HCT116 (cell line): Measurements from ENCODE around the gene RASGRP2. TPM values are rescaled to one million over a fixed set of nuclear protein-coding genes. Genes with fewer than 3 reads are reported as not detected.

Source experiments
- ATAC-seq: fragments of 200-7000 bp; cut with Tn5 transposase; 2 replicates; pipeline ENCODE4 v1.9.1; 2020; ENCODE audit warnings: mild to moderate bottlenecking, moderate library complexity
- BruUV-seq: library from RNA; stranded (reverse); fragments of 400-500 nt; replicated peaks from 2 replicates; lab custom pipeline; 2021; lab: Mats Ljungman, UMichigan
- CTCF ChIA-PET: fragments of 300-600 bp; sonication (Branson Sonifier 250); formaldehyde crosslinking; loops from one replicate; lab custom pipeline; 2021; ENCODE audit warnings: antibody characterized with exemption; lab: Charles Lee
- POLR2A ChIA-PET: fragments of 300-600, 350-600 bp; sonication (Branson Sonifier 250); formaldehyde crosslinking; loops from one replicate; lab custom pipeline; 2021; ENCODE audit warnings: antibody characterized with exemption; lab: Charles Lee
- RAD21 ChIA-PET, 2 experiments: fragments of 300-600 bp; sonication (Branson Sonifier 250); formaldehyde crosslinking; loops; one replicate each; lab custom pipeline; 2023; ENCODE audit warnings: low total read pairs in 2 of 2; ENCODE audit not compliant: uncharacterized antibody in 2 of 2, unreplicated experiment in 2 of 2, low non-redundant PET in 1 of 2; lab: Charles Lee
- DNase-seq: peaks from one replicate; pipeline ENCODE4 v3.0.0-alpha.2; 2010; ENCODE audit warnings: low read depth, low spot score
- H2AFZ ChIP-seq: fragments of 200-600 bp; shearing (Covaris generic), sonication (generic); 2 replicates; pipeline ENCODE4 v1.6.1; 2017; ENCODE audit warnings: low read depth, mixed run types, mixed read lengths, antibody characterized with exemption, low read length; ENCODE audit not compliant: poor library complexity, severe bottlenecking
- H3K27ac ChIP-seq: 2 replicates; pipeline ENCODE4 v1.5.1; 2012; ENCODE audit warnings: low read depth, low read length
- H3K27me3 ChIP-seq: fragments of 200-600 bp; sonication (generic); 2 replicates; pipeline ENCODE4 v1.6.1; 2016; ENCODE audit warnings: mixed run types, low read length, mixed read lengths; ENCODE audit not compliant: insufficient read depth
- H3K36me3 ChIP-seq, 2 experiments: fragments of 200-500 bp in 1 of 2; fragments of 200-600 bp in 1 of 2; sonication (Bioruptor generic) in 1 of 2; sonication (generic) in 1 of 2; 2 replicates each; pipeline versions ENCODE4 v1.5.1 to v1.6.1; 2014 to 2016; ENCODE audit warnings: low read length in 2 of 2, inconsistent platforms in 1 of 2, mixed read lengths in 1 of 2, mixed run types in 1 of 2; ENCODE audit not compliant: insufficient read depth in 2 of 2, control insufficient read depth in 1 of 2
- H3K4me1 ChIP-seq, 2 experiments: fragments of 200-600 bp in 1 of 2; sonication (generic) in 1 of 2; 2 replicates each; pipeline versions ENCODE4 v1.5.1 to v1.6.1; 2012 to 2017; ENCODE audit warnings: low read length in 2 of 2, inconsistent platforms in 1 of 2, mild to moderate bottlenecking in 1 of 2, mixed read lengths in 1 of 2, mixed run types in 1 of 2, moderate library complexity in 1 of 2; ENCODE audit not compliant: insufficient read depth in 2 of 2, control insufficient read depth in 1 of 2
- H3K4me2 ChIP-seq: fragments of 200-600 bp; sonication (generic); 2 replicates; pipeline ENCODE4 v1.6.1; 2017; ENCODE audit warnings: mixed run types, low read length, mixed read lengths
- H3K4me3 ChIP-seq, 2 experiments: fragments of 200-600 bp in 1 of 2; sonication (generic) in 1 of 2; replicated peaks in 1 of 2; 2 replicates each; pipeline ENCODE4 v1.5.1; 2011 to 2016; ENCODE audit warnings: low read length in 2 of 2, control low read depth in 1 of 2, low read depth in 1 of 2, mild to moderate bottlenecking in 1 of 2, mixed read lengths in 1 of 2, mixed run types in 1 of 2
- H3K79me2 ChIP-seq: fragments of 200-600 bp; sonication (generic); 2 replicates; pipeline ENCODE4 v1.6.1; 2017; ENCODE audit warnings: mild to moderate bottlenecking, mixed run types, low read length, moderate library complexity, mixed read lengths; ENCODE audit not compliant: insufficient read depth
- H3K9ac ChIP-seq: fragments of 200-600 bp; sonication (generic); 2 replicates; pipeline ENCODE4 v1.6.1; 2016; ENCODE audit warnings: low read length, mixed read lengths
- H3K9me2 ChIP-seq: fragments of 200-600 bp; sonication (generic), shearing (Covaris generic); 2 replicates; pipeline ENCODE4 v1.6.1; 2017; ENCODE audit warnings: mixed run types, mild to moderate bottlenecking, moderate library complexity; ENCODE audit not compliant: insufficient read depth
- H3K9me3 ChIP-seq, 2 experiments: fragments of 200-500 bp in 1 of 2; fragments of 200-600 bp in 1 of 2; sonication (Bioruptor generic) in 1 of 2; sonication (generic) in 1 of 2; 2 replicates each; pipeline ENCODE4 v1.6.1; 2014 to 2017; ENCODE audit warnings: low read length in 2 of 2, mixed read lengths in 2 of 2, inconsistent platforms in 1 of 2, low read depth in 1 of 2, mild to moderate bottlenecking in 1 of 2, mixed run types in 1 of 2, moderate library complexity in 1 of 2; ENCODE audit not compliant: control insufficient read depth in 1 of 2, insufficient read depth in 1 of 2
- H4K20me1 ChIP-seq: fragments of 200-600 bp; sonication (generic), shearing (Covaris generic); 2 replicates; pipeline ENCODE4 v1.6.1; 2017; ENCODE audit warnings: mixed run types, mild to moderate bottlenecking, moderate library complexity; ENCODE audit not compliant: insufficient read depth
- CEBPB ChIP-seq: IDR thresholded peaks from 2 replicates; pipeline ENCODE4 v1.6.1; 2012; ENCODE audit warnings: low read depth
- EGR1 ChIP-seq: IDR thresholded peaks from 2 replicates; pipeline ENCODE4 v1.6.1; 2012; ENCODE audit warnings: low read depth
- EZH2phosphoT487 ChIP-seq: fragments of 200-600 bp; IDR thresholded peaks from 2 replicates; pipeline ENCODE4 v1.6.1; 2018; ENCODE audit warnings: antibody characterized with exemption, borderline replicate concordance
- FOSL1 ChIP-seq: IDR thresholded peaks from 2 replicates; pipeline ENCODE4 v1.6.1; 2012; ENCODE audit warnings: low read depth
- JUND ChIP-seq: IDR thresholded peaks from 2 replicates; pipeline ENCODE4 v1.6.1; 2012
- MAX ChIP-seq: IDR thresholded peaks from 2 replicates; pipeline ENCODE4 v1.6.1; 2012
- RAD21 ChIP-seq: IDR thresholded peaks from 2 replicates; pipeline ENCODE4 v1.6.1; 2012; ENCODE audit warnings: low read depth, mild to moderate bottlenecking
- REST ChIP-seq: IDR thresholded peaks from 2 replicates; pipeline ENCODE4 v1.6.1; 2012; ENCODE audit warnings: low read depth
- SIN3A ChIP-seq: IDR thresholded peaks from 2 replicates; pipeline ENCODE4 v1.6.1; 2012; ENCODE audit warnings: low read depth
- SRF ChIP-seq: IDR thresholded peaks from 2 replicates; pipeline ENCODE4 v1.6.1; 2012; ENCODE audit warnings: low read depth
- TCF7L2 ChIP-seq: IDR thresholded peaks from 2 replicates; pipeline ENCODE4 v1.7.0; 2011; ENCODE audit warnings: borderline replicate concordance, inconsistent platforms; ENCODE audit not compliant: insufficient read depth, insufficient read length; ENCODE audit errors: extremely low read depth
- YY1 ChIP-seq: IDR thresholded peaks from 2 replicates; pipeline ENCODE4 v1.6.1; 2011; ENCODE audit warnings: low read length, low read depth, moderate library complexity, mild to moderate bottlenecking; ENCODE audit not compliant: insufficient replicate concordance; ENCODE audit errors: extremely low read depth
- ZNF274 ChIP-seq: fragments of 200-500 bp; sonication (Bioruptor generic); IDR thresholded peaks from 2 replicates; pipeline ENCODE4 v1.6.1; 2014; ENCODE audit warnings: mild to moderate bottlenecking, low read depth, low read length, inconsistent platforms
- intact Hi-C: fragments of 100-400 bp; cut with micrococcal nuclease; formaldehyde crosslinking; loops from 2 replicates; pipeline ENCODE4 v1.10.0; 2022
- total RNA-seq: library from RNA; stranded (reverse); gene quantifications from one replicate; pipeline ENCODE4 v1.2.1, GENCODE V29; 2021; ENCODE audit not compliant: unreplicated experiment
- TF ChIP-seq, protein P1 (sequence below): IDR thresholded peaks from 2 replicates; pipeline ENCODE4 v1.6.1; 2011; ENCODE audit warnings: mild to moderate bottlenecking, low read length, moderate library complexity; ENCODE audit not compliant: insufficient replicate concordance; ENCODE audit errors: extremely low read depth

The RASGRP2 gene
- total RNA-seq, 1 experiment from 2014 or later: 12.8 TPM

DNA sequence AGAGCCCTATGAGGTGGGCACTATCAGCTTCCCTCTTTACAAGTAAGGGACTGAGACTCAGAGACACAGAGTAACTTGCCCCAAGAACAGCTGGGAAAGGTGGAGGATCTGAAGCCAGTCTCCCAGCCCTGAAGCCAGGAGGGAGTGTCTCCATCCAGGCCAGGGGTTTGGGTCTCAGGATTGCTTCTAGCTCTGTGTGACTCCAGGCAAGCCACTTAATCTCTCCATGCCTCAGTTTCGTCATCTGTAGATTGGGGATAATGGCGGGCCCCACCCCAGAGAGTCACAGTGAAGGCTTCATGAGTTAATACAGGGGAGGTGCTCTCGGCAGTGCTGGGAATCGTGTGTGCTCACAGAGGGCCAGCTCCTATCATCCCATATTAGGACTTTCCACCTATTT is 48.5 kb upstream of the RASGRP2 start:
- DNase-seq (no peak), ATAC-seq (no peak)
- ChIA-PET POLR2A (no interaction called here), CTCF (no interaction called here), RAD21 (no interaction called here)
- TF ChIP-seq REST (no peak), MAX (no peak), JUND (no peak), FOSL1 (no peak), CEBPB (no peak), ZNF274 (no peak), SRF (no peak), TCF7L2 (no peak), RAD21 (no peak), YY1 (no peak), EZH2phosphoT487 (no peak), EGR1 (no peak), SIN3A (no peak)
- TF ChIP-seq, protein P1, sequence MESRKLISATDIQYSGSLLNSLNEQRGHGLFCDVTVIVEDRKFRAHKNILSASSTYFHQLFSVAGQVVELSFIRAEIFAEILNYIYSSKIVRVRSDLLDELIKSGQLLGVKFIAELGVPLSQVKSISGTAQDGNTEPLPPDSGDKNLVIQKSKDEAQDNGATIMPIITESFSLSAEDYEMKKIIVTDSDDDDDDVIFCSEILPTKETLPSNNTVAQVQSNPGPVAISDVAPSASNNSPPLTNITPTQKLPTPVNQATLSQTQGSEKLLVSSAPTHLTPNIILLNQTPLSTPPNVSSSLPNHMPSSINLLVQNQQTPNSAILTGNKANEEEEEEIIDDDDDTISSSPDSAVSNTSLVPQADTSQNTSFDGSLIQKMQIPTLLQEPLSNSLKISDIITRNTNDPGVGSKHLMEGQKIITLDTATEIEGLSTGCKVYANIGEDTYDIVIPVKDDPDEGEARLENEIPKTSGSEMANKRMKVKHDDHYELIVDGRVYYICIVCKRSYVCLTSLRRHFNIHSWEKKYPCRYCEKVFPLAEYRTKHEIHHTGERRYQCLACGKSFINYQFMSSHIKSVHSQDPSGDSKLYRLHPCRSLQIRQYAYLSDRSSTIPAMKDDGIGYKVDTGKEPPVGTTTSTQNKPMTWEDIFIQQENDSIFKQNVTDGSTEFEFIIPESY: no peak
- Histone ChIP-seq H3K27ac (no peak overlapping the region), H3K9me2 (no peaks in the 10 kb centered on the region), H4K20me1 (no peaks in the 10 kb centered on the region), H3K4me1 (peaks cover 0 to 4% of the 10 kb centered on the region in 2 experiments; a peak in 3 of 4 replicates), H3K4me2 (no peak overlapping the region), H3K79me2 (no peaks in the 10 kb centered on the region), H3K4me3 (no peak overlapping the region), H3K27me3 (no peaks in the 10 kb centered on the region), H3K36me3 (no peaks in the 10 kb centered on the region; a peak in 1 of 4 replicates), H3K9me3 (no peaks in the 10 kb centered on the region), H3K9ac (no peak overlapping the region), H2AFZ (no peak overlapping the region)
- intact Hi-C loops: no loop called here
- no TSS peak for BruUV-seq
